HG03135 (cell line): ENCODE data around the gene FYN.

Source experiments
- ATAC-seq: cut with Tn5 transposase; IDR thresholded peaks from one replicate; pipeline ENCODE4 v1.9.1; 2021; ENCODE audit warnings: mild to moderate bottlenecking, moderate library complexity; ENCODE audit not compliant: unreplicated experiment

Gene FYN

DNA sequence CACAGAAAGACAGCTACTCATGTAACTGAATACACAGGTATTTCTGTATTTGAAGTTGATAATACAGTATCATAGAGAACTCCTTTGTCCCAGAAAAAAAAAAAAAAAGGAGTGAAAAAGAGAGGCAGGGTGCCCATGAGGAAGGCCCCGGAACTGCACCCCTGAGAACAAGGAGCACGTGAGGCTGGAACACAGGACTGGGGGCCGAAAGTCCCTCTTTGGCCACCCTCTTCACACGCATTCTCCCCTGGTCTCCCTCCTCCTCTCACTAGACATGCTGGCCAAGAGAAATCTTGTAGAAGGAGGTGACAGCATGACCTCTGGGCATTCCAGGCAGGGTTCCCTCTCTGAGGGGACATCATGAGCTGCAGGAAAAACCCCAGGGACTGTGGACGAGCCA lies 204.8 kb downstream of the FYN start:
- no peak for ATAC-seq

DNA sequence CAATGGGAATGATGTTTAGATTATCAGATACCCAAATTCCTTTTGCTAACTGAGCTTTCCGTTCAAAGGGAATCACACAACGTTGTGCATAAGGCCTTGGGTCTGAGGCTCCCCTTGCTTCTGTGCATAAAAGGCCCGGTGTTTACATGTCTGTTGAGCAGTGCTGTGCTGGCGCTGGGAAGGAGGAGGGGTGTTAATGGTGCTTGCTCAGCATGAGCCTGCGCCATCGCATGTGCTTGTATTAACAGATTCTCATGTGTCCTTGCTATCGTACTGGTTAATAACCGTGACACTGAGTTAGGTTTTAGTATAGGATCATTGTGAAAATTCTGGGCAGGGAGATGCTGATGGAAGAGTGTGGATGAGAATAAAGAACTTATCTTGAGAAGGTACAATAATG lies 205.3 kb downstream of the FYN start:
- ATAC-seq: no peak

DNA sequence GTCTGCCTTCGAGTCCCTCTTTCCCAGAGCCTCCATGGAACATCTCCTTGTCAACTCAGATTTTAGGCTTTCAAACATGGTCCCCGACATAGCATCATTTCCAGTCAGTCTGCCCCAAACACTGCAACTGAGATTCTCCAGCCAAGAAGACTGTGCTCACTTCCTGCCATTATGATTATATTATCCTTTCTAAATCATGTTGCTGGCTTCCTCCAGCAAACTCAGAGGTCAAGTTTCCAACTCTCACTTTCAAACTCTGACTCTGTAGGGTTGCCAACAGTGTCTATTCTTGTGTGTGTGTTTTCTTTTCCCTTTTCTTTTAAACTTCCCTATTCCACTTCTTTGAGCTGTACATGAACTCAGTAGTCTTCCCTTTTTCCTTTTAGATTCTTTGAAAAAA lies 206.4 kb downstream of the FYN start:
- ATAC-seq: no peak

DNA sequence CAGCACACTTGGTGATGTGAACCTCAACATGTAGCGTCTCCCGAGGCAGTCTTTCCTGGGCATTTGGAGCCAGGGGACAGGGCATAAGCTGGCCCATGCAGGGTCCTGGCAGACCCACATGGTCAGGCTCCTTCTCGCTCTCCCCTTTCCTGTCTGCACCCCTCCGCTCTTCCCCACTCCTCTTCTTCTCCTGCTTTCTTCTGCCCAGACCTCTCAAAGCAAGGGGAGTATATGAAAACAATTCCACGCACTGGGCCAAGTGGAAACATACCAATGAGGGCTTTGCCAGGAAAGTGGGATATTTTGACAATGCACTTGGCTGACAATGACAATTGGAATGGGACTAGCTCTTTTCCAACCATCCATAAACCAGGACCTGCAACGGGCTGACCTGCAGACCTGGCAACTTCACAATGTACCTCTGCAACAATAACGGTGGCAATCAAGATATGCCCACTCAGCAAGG lies 208.7 kb downstream of the FYN start:
- no peak for ATAC-seq

DNA sequence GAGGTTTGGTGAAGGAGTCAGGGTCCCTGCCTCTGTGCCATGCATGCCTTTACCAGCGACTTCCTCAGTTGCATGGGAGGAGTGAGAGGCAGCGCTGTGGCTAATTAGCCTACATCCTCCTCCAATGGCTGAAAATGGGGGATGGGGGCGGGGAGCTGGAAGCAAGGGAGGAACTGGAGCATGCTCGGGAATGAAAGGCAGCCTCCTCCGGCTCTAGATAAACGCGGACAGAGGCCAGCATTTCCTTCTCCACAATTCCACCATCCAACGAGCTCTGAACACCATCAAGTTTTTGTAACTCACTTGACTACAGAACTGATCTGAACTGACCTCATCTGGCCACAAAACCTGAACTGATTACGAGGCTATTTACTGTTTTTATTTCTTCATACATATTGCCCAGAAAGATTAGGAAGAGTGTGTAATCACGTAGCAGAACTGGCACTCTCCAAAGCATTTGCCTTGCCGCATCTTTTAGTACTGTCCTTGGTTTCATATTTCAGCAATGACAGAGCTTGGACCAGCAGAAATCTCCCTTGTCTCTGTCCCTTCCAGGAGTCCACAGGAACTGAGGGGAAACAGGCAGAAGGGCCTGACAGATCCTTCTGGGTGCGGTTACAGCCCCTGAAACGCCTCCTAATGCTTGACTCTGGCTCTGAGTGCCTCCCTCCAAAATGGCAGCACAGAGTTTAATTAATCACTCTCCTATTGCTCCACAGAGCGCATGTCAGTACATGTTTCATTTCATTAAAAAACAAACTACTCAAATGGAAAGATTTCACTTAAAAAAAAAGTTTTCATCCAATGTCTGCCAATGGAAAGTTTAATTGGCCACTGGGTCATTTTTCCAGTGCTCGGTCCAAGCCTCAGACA lies 209.3 kb downstream of the FYN start:
- no peak for ATAC-seq

DNA sequence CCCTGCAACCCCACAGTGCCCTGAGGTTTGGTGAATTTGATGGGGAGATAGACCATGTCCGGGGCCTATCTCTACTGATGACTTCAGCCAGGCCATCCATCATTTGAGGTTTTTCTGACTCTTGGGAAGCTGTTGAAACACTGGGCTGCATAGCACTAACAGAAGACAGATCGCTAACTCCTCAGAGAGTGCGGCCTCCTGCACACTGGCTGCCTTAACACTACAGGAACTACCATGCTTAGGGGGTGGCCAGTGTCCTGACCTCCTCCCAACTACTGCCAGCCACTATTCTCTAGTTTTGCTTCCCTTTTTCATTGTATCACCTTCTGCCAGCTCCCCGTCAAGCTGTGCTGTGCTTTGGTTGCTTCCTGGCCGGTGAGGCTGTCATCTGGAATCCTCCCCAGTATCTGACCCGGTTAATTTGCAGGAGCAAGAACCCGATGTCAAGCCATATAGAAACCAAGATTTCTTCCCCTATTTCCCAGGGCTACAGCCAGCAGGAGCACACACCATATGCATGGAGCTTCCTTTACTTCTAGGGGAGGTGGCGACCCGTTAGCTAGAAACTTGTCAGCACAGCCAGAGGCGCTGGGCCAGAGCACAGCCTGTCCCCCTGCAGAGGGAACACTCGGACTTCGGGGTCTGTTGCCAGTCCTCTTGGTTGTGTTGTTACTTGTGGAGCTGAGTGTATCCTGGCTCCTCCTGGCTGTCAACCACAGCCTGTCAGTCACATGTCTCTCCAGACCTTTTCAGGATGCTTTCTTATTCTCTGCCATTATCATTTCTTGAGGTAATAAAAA lies 210.3 kb downstream of the FYN start:
- no peak for ATAC-seq

DNA sequence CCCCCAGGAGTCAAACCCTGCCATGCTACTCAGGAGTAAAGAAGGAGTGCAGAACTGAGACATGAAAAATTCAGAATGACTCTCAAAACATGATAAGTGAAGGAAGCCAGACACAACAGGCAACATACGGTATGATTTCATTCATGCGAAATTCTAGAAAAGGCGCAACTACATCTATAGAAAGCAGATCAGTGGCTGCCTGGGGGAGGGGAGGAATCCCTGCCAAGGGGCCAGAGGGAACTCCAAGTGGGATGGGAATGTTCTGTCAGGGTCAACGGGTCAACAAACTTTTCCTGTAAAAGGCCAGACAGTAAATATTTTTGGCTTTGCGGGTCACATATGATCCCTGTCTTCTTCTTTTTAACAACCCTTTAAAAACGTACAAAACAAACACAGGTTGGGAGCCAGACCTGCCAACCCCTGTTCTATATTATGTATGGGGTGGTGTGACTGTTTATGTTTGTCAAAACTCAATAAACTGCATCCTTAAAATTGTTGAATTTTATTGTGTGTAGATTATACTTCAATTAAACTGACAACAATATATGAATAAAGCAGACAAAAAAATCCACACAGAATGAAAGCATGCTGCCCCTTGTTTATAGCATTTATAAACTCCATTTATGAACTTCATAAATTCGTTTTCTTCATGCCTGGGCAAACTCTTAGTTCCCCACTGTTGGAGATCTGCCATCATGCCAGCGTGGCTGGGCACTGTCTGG lies 211.0 kb downstream of the FYN start:
- ATAC-seq: no peak

DNA sequence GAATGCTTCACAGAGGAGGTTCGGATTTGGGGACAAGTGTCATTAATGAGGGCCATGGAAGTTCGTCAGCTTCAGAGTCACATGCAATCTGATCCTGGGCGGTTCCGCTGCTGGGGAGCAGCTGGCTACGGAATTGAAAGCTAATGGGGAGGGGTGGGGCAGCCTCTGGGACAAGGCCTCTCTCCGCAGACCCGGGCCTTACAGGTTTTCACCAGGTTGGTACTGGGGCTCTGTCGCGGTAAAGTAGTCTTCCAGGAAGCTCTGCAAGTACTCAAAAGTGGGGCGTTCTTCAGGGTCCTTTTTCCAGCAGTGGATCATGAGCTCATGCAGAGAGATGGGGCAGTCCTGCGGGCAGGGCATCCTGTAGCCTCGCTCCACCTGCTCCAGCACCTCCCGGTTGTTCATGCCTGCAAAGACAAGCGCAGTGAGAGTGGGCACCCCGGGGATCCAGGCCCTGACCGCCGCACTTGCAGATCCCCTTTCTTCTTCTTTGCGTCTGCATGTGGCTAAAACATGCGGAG lies 211.7 kb downstream of the FYN start:
- ATAC-seq: no peak

DNA sequence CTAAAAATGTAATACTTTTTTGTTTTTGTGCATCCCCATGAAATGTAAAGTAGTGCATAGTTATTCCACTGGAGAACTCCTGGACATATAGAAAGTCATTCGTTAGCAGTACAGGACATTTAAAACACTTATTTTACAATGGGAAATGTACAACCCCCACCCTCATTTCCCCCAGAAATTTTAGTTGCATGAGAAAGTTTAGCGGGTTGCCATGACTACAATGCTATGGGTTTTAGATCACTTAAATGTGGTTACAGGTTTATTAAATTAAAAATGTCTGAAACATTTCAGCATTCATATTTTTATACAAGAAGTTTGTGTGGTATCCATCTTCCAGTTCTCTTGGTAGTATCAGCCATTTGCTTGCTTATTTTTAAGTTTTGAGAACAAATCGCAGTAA lies 212.7 kb downstream of the FYN start:
- no peak for ATAC-seq

DNA sequence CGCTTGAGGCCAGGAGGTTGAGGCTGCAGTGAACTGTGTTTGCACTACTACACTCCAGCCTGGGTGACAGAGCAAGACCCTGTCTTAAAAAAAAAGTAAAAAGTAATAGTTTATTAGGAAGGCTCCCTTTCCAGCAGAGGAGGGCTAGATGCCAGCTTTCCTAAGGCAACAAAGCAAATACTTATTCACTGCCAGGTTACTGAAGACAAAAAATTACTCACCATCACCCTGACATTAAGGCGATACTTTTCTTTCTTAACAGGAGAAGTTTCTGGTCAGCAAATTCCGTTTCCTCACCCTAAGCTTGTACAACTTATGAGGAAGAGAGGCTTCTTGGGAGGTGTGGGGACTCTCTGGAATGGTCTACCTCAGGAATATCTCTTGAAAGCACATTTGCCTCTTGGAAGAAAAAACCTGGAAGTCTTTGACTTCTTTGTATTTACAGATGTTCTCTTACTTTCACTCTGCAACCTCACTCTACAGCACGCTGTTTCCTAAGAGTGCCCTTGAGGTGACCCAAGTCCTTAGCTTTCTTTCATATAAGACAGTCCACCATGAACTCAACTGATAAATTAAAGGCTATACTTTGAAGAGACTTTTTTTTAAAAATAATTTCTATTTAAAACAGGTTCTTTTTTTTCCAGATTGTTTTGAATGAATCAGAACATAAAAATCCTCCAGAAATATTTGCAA lies 214.6 kb downstream of the FYN start:
- ATAC-seq: no peak

DNA sequence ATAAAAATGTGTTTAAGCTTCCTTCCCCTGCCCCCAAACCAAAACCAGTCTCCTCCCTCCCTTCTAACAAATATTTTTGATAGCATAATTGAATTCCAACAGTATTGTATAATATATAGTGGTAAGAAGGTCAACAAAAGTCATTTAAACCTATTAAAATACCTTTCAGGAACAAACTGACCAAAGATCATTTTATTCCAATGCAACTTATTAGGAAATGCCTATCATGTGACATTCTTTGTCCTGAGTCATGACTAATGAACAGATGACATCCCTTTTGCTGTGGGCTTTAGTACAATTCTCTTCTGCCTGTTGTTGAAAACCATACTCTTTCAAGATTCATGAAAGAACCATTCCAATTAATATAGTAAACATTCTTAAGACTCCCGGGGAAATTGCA lies 216.1 kb downstream of the FYN start:
- no peak for ATAC-seq

DNA sequence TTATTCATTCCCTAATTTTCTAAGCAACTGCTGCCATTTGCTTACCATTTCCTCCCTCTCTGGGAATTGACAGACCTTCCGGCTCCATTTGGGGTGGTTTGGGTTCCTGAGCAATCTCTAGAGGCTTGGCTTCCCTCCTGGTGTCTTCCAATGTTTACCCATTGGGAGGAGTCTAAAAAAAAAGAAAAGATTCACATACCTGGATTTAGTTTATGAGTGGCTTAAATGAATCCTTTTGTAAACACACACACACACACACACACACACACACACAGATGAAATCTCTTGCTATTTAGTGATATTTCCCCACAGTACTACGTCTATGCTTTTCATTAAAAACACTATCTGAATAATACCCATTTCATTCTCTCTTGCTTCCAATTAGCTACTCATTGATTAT lies 219.3 kb downstream of the FYN start:
- no peak for ATAC-seq

DNA sequence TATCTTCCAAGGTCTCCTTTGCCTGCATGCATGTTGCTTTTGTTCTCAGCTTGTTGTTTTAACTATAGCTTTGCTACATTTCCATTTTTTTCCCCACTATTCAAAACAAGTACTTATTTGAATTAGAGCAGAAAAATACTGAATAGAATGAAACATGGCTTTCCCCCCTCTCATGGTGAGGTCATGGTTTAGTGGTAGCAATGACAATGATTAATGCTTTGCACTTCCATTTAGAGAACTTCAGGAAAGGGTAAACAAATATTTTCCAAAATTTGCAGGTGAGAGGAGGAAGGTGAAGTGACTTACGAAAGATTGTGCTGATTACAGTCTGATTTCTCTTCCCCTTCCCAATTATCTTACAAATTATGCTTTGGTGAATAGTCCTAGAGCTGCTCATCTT lies 219.8 kb downstream of the FYN start:
- no peak for ATAC-seq

DNA sequence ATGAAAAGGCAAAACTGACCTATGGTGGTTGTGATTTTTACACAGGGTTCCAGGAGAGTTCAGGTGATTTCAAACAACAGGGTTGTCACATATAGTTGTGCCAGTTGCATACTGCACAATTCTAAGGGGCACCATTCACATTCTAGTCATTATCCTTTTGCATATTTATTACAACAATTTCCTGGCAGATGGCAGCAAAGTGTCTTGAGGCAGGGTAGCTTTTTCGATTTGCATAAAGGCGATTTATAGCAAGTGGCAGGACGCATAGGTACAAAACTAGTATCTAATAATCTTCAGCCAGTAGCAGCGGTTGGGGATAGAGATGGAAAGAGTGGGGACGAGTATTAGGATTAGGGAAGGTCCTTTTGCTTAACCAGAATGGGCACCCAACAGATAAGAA lies 221.1 kb downstream of the FYN start:
- no peak for ATAC-seq

DNA sequence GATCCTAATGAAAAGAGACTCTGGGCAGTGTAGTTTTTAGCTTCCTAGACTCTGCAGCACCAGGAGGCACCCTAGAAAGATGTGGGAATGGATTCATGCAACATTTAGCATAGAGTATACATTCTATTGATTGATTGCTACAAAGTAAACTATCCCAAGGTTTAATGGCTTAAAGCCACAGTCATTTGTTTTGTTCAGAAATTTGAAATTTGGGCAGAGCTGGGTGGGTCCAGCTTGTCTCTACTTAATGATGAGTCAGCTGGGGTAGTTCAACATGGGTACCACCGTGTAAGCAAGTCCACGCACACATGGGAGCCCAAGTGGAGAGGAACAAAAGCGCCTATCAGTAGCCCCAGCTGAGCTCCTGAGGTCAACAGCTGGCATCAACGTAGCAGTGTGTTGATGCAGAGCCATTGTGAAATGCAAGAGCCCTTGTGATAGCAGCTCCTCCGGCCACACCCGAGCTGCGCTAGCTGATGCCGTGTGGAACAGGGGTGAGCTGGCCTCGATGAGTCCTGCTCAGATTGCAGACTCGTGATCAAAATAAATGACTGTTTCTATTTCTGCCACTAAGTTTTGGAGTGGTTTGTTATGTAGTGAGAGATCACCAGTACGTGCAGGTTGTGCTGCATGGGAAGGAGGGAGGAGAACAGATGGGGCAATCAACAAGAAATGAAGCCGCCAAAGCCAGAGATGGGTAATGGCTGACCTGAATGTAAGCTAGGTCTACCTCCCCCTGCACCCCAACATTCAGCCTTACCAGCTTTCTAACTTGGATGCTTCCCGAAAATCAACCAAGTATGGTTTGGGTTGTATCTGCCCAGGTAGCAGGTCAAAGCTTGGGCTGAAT lies 221.8 kb downstream of the FYN start:
- no peak for ATAC-seq

DNA sequence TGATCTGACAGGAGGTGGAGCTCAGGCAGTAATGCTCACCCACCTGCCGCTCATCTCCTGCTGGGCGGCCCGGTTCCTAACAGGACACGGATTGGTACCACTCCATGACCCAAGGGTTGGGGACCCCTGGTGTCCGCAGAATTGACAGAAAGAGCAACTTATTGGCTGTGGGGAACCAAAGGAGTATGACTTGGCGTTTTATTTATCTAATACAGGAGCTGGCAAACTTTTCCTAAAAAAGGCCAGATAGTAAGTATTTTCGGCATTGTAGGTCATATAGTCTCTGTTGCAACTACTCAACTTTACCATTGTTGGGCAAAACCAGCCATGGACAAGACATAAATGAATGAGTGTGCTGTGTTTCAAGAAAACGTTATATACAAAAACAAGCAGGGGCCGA lies 223.2 kb downstream of the FYN start:
- ATAC-seq: no peak

DNA sequence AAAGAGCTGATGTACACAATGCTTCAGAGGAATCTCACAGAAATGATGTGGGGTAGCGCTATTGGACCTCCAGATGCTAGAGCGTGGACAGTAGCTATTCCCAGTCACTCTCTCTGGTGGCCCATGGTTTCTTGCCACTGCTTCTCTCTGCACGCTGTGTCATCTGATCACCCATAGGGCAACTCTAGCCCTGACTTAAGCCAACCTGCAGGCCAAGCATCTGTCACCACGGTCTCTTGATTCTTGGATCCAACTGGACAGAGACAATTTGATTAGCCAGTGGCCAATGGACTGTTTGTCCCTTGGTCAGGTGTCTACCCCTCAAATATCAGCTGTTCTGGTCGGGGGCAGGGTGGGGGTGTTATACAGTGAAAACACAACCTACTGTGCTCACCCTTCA lies 225.2 kb downstream of the FYN start:
- no peak for ATAC-seq

DNA sequence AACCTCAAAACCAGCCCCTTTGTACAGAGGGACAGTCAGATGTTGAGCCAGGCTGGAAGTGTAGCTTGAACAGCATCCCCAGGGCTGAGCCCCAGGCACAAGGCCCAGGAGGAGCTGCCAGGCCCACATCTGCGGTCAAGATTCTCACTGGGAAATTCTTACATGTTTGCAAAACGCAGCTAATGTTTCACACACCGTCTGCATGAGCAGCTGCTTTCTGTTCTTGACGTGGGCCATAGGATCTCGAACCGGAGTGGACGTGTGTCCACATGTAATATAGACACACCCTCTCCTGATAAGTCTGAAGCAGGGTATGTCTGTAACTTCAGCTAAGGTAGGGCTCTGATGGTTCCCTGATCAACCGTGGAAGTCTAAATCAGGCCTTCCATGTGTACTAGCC lies 226.3 kb downstream of the FYN start:
- no peak for ATAC-seq

DNA sequence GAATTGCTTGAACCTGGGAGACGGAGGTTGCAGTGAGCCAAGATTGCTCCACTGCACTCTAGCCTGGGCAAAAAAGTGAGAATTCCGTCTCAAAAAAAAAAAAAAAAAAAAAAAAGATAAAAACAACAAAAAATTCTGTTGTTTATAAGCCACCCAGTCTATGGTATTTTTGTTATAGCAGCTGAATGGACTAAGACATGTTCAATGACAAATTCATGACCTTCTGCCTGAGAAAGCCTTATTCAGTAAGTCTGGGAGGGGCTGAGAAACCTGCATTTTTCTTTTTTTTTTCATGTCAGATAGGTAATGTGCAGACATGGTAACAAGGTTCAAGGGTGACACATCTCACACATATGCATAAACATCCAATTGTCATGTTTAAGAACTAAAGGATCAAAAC lies 227.2 kb downstream of the FYN start:
- no peak for ATAC-seq

DNA sequence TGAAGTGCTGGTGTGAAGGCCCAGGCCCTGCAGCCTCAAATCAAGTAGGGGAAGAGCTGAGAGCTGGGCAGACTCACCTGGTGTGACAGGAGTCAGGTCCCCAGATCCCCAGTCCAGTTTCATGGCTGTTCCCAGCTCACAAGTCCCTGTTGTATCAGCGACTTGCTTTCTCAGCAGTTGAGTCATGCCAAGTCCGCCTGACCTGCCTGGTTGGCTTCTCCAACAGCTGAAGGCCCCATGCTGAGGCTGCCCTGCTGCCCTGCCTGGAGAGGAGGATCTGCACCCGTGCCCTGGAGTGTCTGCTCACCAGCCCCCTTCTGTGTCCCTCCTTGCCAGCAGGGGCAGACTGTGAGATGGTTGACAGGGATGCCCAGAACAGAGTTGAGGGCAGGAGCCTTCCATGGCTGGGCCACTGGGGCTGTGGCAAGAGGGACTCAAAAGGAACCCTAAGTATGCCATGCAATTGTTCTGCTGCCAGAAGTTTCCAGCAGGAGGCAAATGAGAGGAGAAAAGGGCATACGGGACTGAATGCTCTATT lies 228.3 kb downstream of the FYN start:
- no peak for ATAC-seq
